Dermis microvascular lymphatic vessel endothelial cell (primary cell): ENCODE measurements around the gene TFF1. TPM values are rescaled to one million over a fixed set of nuclear protein-coding genes. Genes with fewer than 3 reads are reported as not detected.

Source experiments
- DNase-seq, 2 donors: peaks; one replicate each; pipeline versions ENCODE4 v3.0.0 to v3.0.0-alpha.2; 2010; ENCODE audit warnings: low read depth in 2 of 2
- total RNA-seq: library from RNA; depleted of rRNA; stranded (reverse); fragments of >200 nt; gene quantifications from 2 replicates; pipeline ENCODE4 v1.2.1, GENCODE V29; 2014

The TFF1 gene
- total RNA-seq, 1 donor from 2014 or later, result not detected

- DNase-seq, result no peak
These were observed 3.6 kb downstream of the TFF1 start for GRCh38 chr21:42362700-42363099.

- DNase-seq, result no peak
These were observed 4.1 kb downstream of the TFF1 start for GRCh38 chr21:42362198-42362597.

GRCh38 chr21:42361286-42361685 lies 5.0 kb downstream of the TFF1 start:
- DNase-seq, result no peak

- DNase-seq, result no peak
These were observed 6.0 kb downstream of the TFF1 start for GRCh38 chr21:42360317-42360716.

- DNase-seq, result peak in 1 of 2 donors; percentile 25
These were observed 7.4 kb downstream of the TFF1 start for GRCh38 chr21:42358937-42359336.

GRCh38 chr21:42358261-42358660 lies 8.1 kb downstream of the TFF1 start:
- DNase-seq, result no peak

- DNase-seq, result no peak
These were observed 9.0 kb downstream of the TFF1 start for GRCh38 chr21:42357307-42357706.

- DNase-seq, result no peak
These were observed 9.7 kb downstream of the TFF1 start for GRCh38 chr21:42356650-42357049.

GRCh38 chr21:42356046-42356445 lies 10.3 kb downstream of the TFF1 start:
- no peak for DNase-seq

- DNase-seq, result no peak
These were observed 12.7 kb downstream of the TFF1 start for GRCh38 chr21:42353623-42354022.

- DNase-seq, result no peak
These were observed 13.8 kb downstream of the TFF1 start for GRCh38 chr21:42352441-42353095.

GRCh38 chr21:42351626-42352440 lies 14.5 kb downstream of the TFF1 start:
- DNase-seq, result no peak

GRCh38 chr21:42350927-42351426 lies 15.4 kb downstream of the TFF1 start, which contains the start of gene TFF2:
TFF2 (minus strand) TSS chr21:42350994; CDS start chr21:42350957, 37 bp downstream.
- peak in 1 of 2 donors; percentile 12 for DNase-seq

- DNase-seq, result no peak
These were observed 15.9 kb downstream of the TFF1 start for GRCh38 chr21:42350318-42350910.

GRCh38 chr21:42349420-42350317 lies 16.7 kb downstream of the TFF1 start:
- DNase-seq, result no peak

GRCh38 chr21:42348762-42349161 lies 17.6 kb downstream of the TFF1 start:
- no peak for DNase-seq

GRCh38 chr21:42347601-42348327 lies 18.6 kb downstream of the TFF1 start:
- no peak for DNase-seq

GRCh38 chr21:42346866-42347600 lies 19.3 kb downstream of the TFF1 start:
- no peak for DNase-seq

GRCh38 chr21:42346441-42346840 lies 19.9 kb downstream of the TFF1 start:
- no peak for DNase-seq

- DNase-seq, result no peak
These were observed 21.7 kb downstream of the TFF1 start for GRCh38 chr21:42344631-42345030.
